Nephron (organoid): ENCODE measurements around the gene FN3K.
A peak's percentile ranks its signal among the peaks of the same experiment; 100 is the strongest.

Experiments
- H3K27ac Mint-ChIP-seq, 3 experiments: 2 replicates each; pipeline ENCODE4 v1.8.0; 2020; ENCODE audit warnings: mixed read lengths in 3 of 3, mild to moderate bottlenecking in 2 of 3, moderate library complexity in 1 of 3
- H3K27me3 Mint-ChIP-seq: 2 replicates; pipeline ENCODE4 v1.8.0; 2021; ENCODE audit warnings: low read depth, mild to moderate bottlenecking, moderate library complexity, mixed read lengths
- H3K36me3 Mint-ChIP-seq: 2 replicates; pipeline ENCODE4 v1.8.0; 2020; ENCODE audit warnings: low read depth, mixed read lengths
- H3K4me1 Mint-ChIP-seq: 2 replicates; pipeline ENCODE4 v1.8.0; 2020; ENCODE audit warnings: mixed read lengths
- H3K4me3 Mint-ChIP-seq, 3 experiments: 2 replicates each; pipeline ENCODE4 v1.8.0; 2020; ENCODE audit warnings: mild to moderate bottlenecking in 3 of 3, mixed read lengths in 3 of 3, moderate library complexity in 2 of 3
- H3K9me3 Mint-ChIP-seq: 2 replicates; pipeline ENCODE4 v1.8.0; 2020; ENCODE audit warnings: mixed read lengths
- CTCF ChIP-seq, 3 experiments: fragments of 200-600 bp; sonication (generic); IDR thresholded peaks; one replicate each; pipeline ENCODE4 v1.5.0; 2021; ENCODE audit warnings: antibody characterized with exemption in 3 of 3; ENCODE audit not compliant: unreplicated experiment in 3 of 3

The FN3K gene

GRCh38 chr17:82787081-82787848 lies 51.9 kb downstream of the FN3K start:
- TF ChIP-seq CTCF (IDR thresholded peaks at IDR 0.05; ENCODE audit: unreplicated experiment in 3 of 3): no peak
- H3K9me3 Mint-ChIP-seq: no peaks in the 10 kb centered on the region
- peaks cover 30% of the 10 kb centered on the region for H3K36me3 Mint-ChIP-seq
- H3K27me3 Mint-ChIP-seq: no peaks in the 10 kb centered on the region
- peaks cover 18% of the 10 kb centered on the region for H3K4me1 Mint-ChIP-seq
- H3K27ac Mint-ChIP-seq: no peak overlapping the region
- H3K4me3 Mint-ChIP-seq: no peak overlapping the region

GRCh38 chr17:82788206-82789001 lies 53.0 kb downstream of the FN3K start:
- no peak for TF ChIP-seq CTCF (IDR thresholded peaks at IDR 0.05; ENCODE audit: unreplicated experiment in 3 of 3)
- Mint-ChIP-seq H3K36me3 (peaks cover 22% of the 10 kb centered on the region), H3K4me1 (peaks cover 16% of the 10 kb centered on the region), H3K9me3 (no peaks in the 10 kb centered on the region), H3K4me3 (no peak overlapping the region), H3K27ac (peak overlapping the region; percentile 16 to 31 (median 18)), H3K27me3 (no peaks in the 10 kb centered on the region)

GRCh38 chr17:82789051-82789592 lies 53.7 kb downstream of the FN3K start:
- peaks cover 22% of the 10 kb centered on the region for H3K36me3 Mint-ChIP-seq
- H3K27ac Mint-ChIP-seq: peak overlapping the region in 2 of 3 experiments; percentile 18 to 31
- no peaks in the 10 kb centered on the region for H3K9me3 Mint-ChIP-seq
- no peaks in the 10 kb centered on the region for H3K27me3 Mint-ChIP-seq
- H3K4me1 Mint-ChIP-seq: peaks cover 22% of the 10 kb centered on the region
- no peak overlapping the region for H3K4me3 Mint-ChIP-seq
- no peak for TF ChIP-seq CTCF (IDR thresholded peaks at IDR 0.05; ENCODE audit: unreplicated experiment in 3 of 3)

- no peak overlapping the region for H3K27ac Mint-ChIP-seq
- H3K4me1 Mint-ChIP-seq: peaks cover 29% of the 10 kb centered on the region
- H3K27me3 Mint-ChIP-seq: no peaks in the 10 kb centered on the region
- TF ChIP-seq CTCF (IDR thresholded peaks at IDR 0.05; ENCODE audit: unreplicated experiment in 3 of 3): no peak
- no peaks in the 10 kb centered on the region for H3K9me3 Mint-ChIP-seq
- H3K36me3 Mint-ChIP-seq: peaks cover 22% of the 10 kb centered on the region
- H3K4me3 Mint-ChIP-seq: no peak overlapping the region
Measured at GRCh38 chr17:82789806-82790205, 54.4 kb downstream of the FN3K start.

GRCh38 chr17:82790391-82790790 lies 55.0 kb downstream of the FN3K start:
- Mint-ChIP-seq H3K36me3 (peaks cover 22% of the 10 kb centered on the region), H3K27ac (no peak overlapping the region), H3K27me3 (no peaks in the 10 kb centered on the region), H3K4me1 (peaks cover 35% of the 10 kb centered on the region), H3K9me3 (no peaks in the 10 kb centered on the region), H3K4me3 (no peak overlapping the region)
- TF ChIP-seq CTCF (IDR thresholded peaks at IDR 0.05; ENCODE audit: unreplicated experiment in 3 of 3): no peak
